Bronchial epithelial cell (primary cell): ENCODE data around the gene SLC16A13. TPM values are rescaled to one million over a fixed set of nuclear protein-coding genes. Genes with fewer than 3 reads are reported as not detected.
"Not testable (repeated sequence)": the region's sequence is repeated elsewhere in the genome, so short reads cannot be mapped to it uniquely, and the experiment has no call there.

Experiments used
- DNase-seq: peaks from one replicate; pipeline ENCODE4 v3.0.0-alpha.2; 2010; ENCODE audit warnings: low read depth
- FAIRE-seq: peaks from 2 replicates; lab custom pipeline; 2011; peaks lifted over from hg19 to GRCh38; lab: Jason Lieb, UNC
- H3K27me3 ChIP-seq: 2 replicates; pipeline ENCODE4 v1.5.1; 2011; ENCODE audit warnings: low read length; ENCODE audit not compliant: control insufficient read depth, insufficient read depth
- H3K36me3 ChIP-seq: 2 replicates; pipeline ENCODE4 v1.5.1; 2011; ENCODE audit warnings: low read length; ENCODE audit not compliant: control insufficient read depth, insufficient read depth
- H3K4me3 ChIP-seq: 2 replicates; pipeline ENCODE4 v1.5.1; 2011; ENCODE audit warnings: mild to moderate bottlenecking, low read depth, low read length, control low read depth
- CTCF ChIP-seq: IDR thresholded peaks from 2 replicates; pipeline ENCODE4 v1.5.1; 2011; ENCODE audit warnings: mild to moderate bottlenecking, moderate library complexity, low read length, control low read depth, inconsistent platforms; ENCODE audit not compliant: insufficient read depth, severe bottlenecking
- total RNA-seq: library from RNA; depleted of rRNA; stranded (reverse); fragments of >200 nt; gene quantifications from 2 replicates; pipeline ENCODE4 v1.2.1, GENCODE V29; 2014

The SLC16A13 gene
- total RNA-seq, result 0.26 and 1.2 TPM in 2 replicates

GRCh38 chr17:7035591-7036368 is at the start of gene SLC16A13:
SLC16A13 (plus strand) TSS chr17:7036015; CDS start chr17:7036383, 368 bp downstream.
- no peaks in the 10 kb centered on the region for H3K27me3 ChIP-seq
- DNase-seq, result peak; percentile 96
- peak; percentile 55 for FAIRE-seq

GRCh38 chr17:6986676-6987075 is 49.1 kb upstream of the SLC16A13 start:
- no peak for TF ChIP-seq CTCF
- FAIRE-seq, result no peak
- Histone ChIP-seq H3K27me3 (peaks cover 2% of the 10 kb centered on the region), H3K4me3 (no peak overlapping the region), H3K36me3 (no peaks in the 10 kb centered on the region)
- DNase-seq, result no peak

More at GRCh38 chr17:7035591-7036368, at the start of gene SLC16A13:
- no peak for TF ChIP-seq CTCF
- H3K4me3 ChIP-seq, result peak within 1 kb of the TSS; percentile 53
- H3K36me3 ChIP-seq, result no peaks in the 10 kb centered on the region

GRCh38 chr17:6989779-6990178 is 46.0 kb upstream of the SLC16A13 start:
- Histone ChIP-seq H3K4me3 (no peak overlapping the region), H3K27me3 (peaks cover 2% of the 10 kb centered on the region), H3K36me3 (no peaks in the 10 kb centered on the region)
- FAIRE-seq, result no peak
- peak; percentile 38 for DNase-seq
- no peak for TF ChIP-seq CTCF

- not testable (repeated sequence) for H3K27me3 ChIP-seq, H3K36me3 ChIP-seq, H3K4me3 ChIP-seq, FAIRE-seq, DNase-seq
These were observed 42.2 kb upstream of the SLC16A13 start for GRCh38 chr17:6993613-6994056.

GRCh38 chr17:6994118-6994598 is 41.7 kb upstream of the SLC16A13 start:
- Histone ChIP-seq H3K4me3 (no peak overlapping the region), H3K36me3 (peaks cover 2% of the 10 kb centered on the region), H3K27me3 (no peaks in the 10 kb centered on the region)
- TF ChIP-seq CTCF, result no peak
- FAIRE-seq (no peak), DNase-seq (no peak)

GRCh38 chr17:6994666-6995256 is 41.1 kb upstream of the SLC16A13 start:
- no peaks in the 10 kb centered on the region for H3K27me3 ChIP-seq
- DNase-seq, result no peak
- peak; percentile 68 for FAIRE-seq
- no peak for TF ChIP-seq CTCF
- H3K36me3 ChIP-seq, result peaks cover 6% of the 10 kb centered on the region
- peak overlapping the region; percentile 58 for H3K4me3 ChIP-seq
